Measurements from ENCODE around the gene NUF2. TPM values are rescaled to one million over a fixed set of nuclear protein-coding genes. Genes with fewer than 3 reads are reported as not detected.
A peak's percentile ranks its signal among the peaks of the same experiment; 100 is the strongest.
"Not testable (repeated sequence)": the region's sequence is repeated elsewhere in the genome, so short reads cannot be mapped to it uniquely, and the experiment has no call there.

NUF2 gene
- total and polyA plus RNA-seq, 2 of the 8 experiments (the other 6 are each of a cell fraction or from before 2014, with no cell fraction given) = 12.1 to 28.3 TPM

DNA sequence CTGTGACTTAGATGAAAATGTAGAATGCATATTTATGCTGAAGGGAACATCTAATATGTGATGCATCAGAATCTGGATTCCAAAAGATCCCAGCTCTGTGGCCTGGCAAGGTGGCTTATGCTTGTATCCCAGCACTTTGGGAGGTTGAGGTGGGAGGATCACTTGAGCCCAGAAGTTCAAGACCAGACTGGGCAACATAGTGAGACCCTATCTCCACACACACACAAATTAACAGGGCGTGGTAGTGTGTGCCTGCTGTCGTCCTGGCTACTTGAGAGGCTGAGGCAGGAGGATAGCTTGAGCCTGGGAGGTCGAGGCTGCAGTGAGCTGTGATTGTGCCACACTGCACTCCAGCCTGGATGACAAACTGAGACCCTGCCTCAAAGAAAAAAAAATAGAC is 1.6 kb downstream of the NUF2 start:
- CTCF ChIA-PET (ENCODE audit: partially characterized antibody) = interaction anchor here (1.3 to 1.6 kb wide), 2 partner anchors 8 to 445 kb away, joined by 3 to 6 read pairs; no protein-coding TSS in a partner anchor
- peaks cover 3 to 17% of the 10 kb centered on the region in 2 experiments; a peak in 3 of 4 replicates for H3K79me2 ChIP-seq (ENCODE audit: control insufficient read depth in 1 of 2, insufficient read depth in 2 of 2, low read length in 2 of 2)

More for the DNA sequence above, 1.6 kb downstream of the NUF2 start:
- POLR2A ChIA-PET (ENCODE audit: partially characterized antibody) = interaction anchor here (1.0 to 3.1 kb wide), 2 partner anchors 120 to 718 kb away, joined by 4 to 11 read pairs; partner anchors contain the start of gene RGS5
- not testable (repeated sequence) for H3K4me1 ChIP-seq (replicated peaks in 1 of 4; ENCODE audit: control insufficient read depth in 3 of 4, insufficient read depth in 4 of 4, low read length in 3 of 4); H2BK20ac ChIP-seq (ENCODE audit: low read length); H2BK5ac ChIP-seq (ENCODE audit: low read depth, low read length); H2AFZ ChIP-seq (ENCODE audit: low read length); H4K5ac ChIP-seq (ENCODE audit: insufficient read length, low read depth, low read length); DNase-seq (ENCODE audit: low read depth in 1 of 2, low spot score in 2 of 2); H4K20me1 ChIP-seq (replicated peaks in 1 of 2; ENCODE audit: control insufficient read depth in 1 of 2, insufficient read depth in 2 of 2, low read length in 2 of 2); H2AK5ac ChIP-seq (ENCODE audit: low read depth, low read length); FAIRE-seq; H3K23me2 ChIP-seq (ENCODE audit: low read depth, low read length); H3K27me3 ChIP-seq (replicated peaks in 1 of 4; ENCODE audit: control insufficient read depth in 3 of 4, extremely low read depth in 1 of 4, insufficient read depth in 3 of 4, low read length in 3 of 4); H3K27ac ChIP-seq (ENCODE audit: low read depth, low read length); H3K79me1 ChIP-seq (ENCODE audit: low read depth, low read length); H2BK12ac ChIP-seq (ENCODE audit: low read depth, low read length); H4K91ac ChIP-seq (replicated peaks; ENCODE audit: insufficient read length, low read length); H3K4ac ChIP-seq (replicated peaks; ENCODE audit: insufficient read length, low read depth, low read length); H4K8ac ChIP-seq (ENCODE audit: extremely low read depth, insufficient read depth, low read length); H3K9ac ChIP-seq (replicated peaks in 1 of 4; ENCODE audit: extremely low read depth in 1 of 4, low read depth in 3 of 4, low read length in 3 of 4); H2BK120ac ChIP-seq (replicated peaks; ENCODE audit: low read depth, low read length); H3K9me3 ChIP-seq (ENCODE audit: insufficient read depth in 2 of 2, low read depth in 1 of 2, low read length in 1 of 2); H3K23ac ChIP-seq (ENCODE audit: insufficient read length); H3K4me2 ChIP-seq (ENCODE audit: insufficient read depth in 1 of 2, low read depth in 2 of 2, low read length in 2 of 2); H2BK15ac ChIP-seq (ENCODE audit: low read length); H3K14ac ChIP-seq (ENCODE audit: insufficient read length); H3K18ac ChIP-seq (ENCODE audit: extremely low read depth, low read length); H3K36me3 ChIP-seq (ENCODE audit: control insufficient read depth in 2 of 4, insufficient read depth in 4 of 4, low read length in 3 of 4); H3K56ac ChIP-seq (replicated peaks; ENCODE audit: insufficient read length, low read depth, low read length)
- 87% methylated on average over 3 of the region's 3 CpGs; no CpG with 5 or more reads in 1 of the 2 experiments for WGBS, 2 experiments (ENCODE audit: extremely low coverage in 1 of 2, insufficient coverage in 1 of 2, insufficient read length in 1 of 2, insufficient replicate concordance in 2 of 2, low coverage in 1 of 2, low lambda C conversion rate in 2 of 2, missing lambda C conversion rate in 1 of 2)
- peak overlapping the region in 1 of 4 experiments; percentile 95; a peak in 1 of 8 replicates for H3K4me3 ChIP-seq (ENCODE audit: extremely low read depth in 1 of 4, insufficient read depth in 2 of 4, low read depth in 3 of 4, low read length in 4 of 4)

All from H1 (cell line).